GM12878 (cell line): ENCODE measurements around the gene LTN1. TPM values are rescaled to one million over a fixed set of nuclear protein-coding genes. Genes with fewer than 3 reads are reported as not detected.

Source experiments
- BMI1 ChIP-seq: fragments of 450-650 bp; IDR thresholded peaks from 2 replicates; pipeline ENCODE4 v1.6.1; 2016; ENCODE audit warnings: mild to moderate bottlenecking, moderate library complexity, borderline replicate concordance
- FOS ChIP-seq: IDR thresholded peaks from 3 replicates; pipeline ENCODE4 v1.6.1; 2011; ENCODE audit warnings: borderline replicate concordance; ENCODE audit not compliant: insufficient read length; ENCODE audit errors: extremely low read depth
- JUND ChIP-seq: IDR thresholded peaks from 2 replicates; pipeline ENCODE4 v1.6.1; 2012; ENCODE audit warnings: low read depth, mild to moderate bottlenecking, low read length, improper control_type of control experiment, moderate library complexity
- KLF5 ChIP-seq: fragments of 450-650 bp; IDR thresholded peaks from 2 replicates; pipeline ENCODE4 v1.6.1; 2014; ENCODE audit warnings: mild to moderate bottlenecking; ENCODE audit not compliant: partially characterized antibody
- MYB ChIP-seq: fragments of 150-350 bp; IDR thresholded peaks from 2 replicates; pipeline ENCODE4 v1.6.1; 2014; ENCODE audit warnings: mild to moderate bottlenecking, low read depth, low read length, borderline replicate concordance
- RAD51 ChIP-seq: fragments of 450-650 bp; IDR thresholded peaks from 2 replicates; pipeline ENCODE4 v1.6.1; 2016; ENCODE audit warnings: moderate library complexity, mild to moderate bottlenecking, inconsistent platforms
- ZNF384 ChIP-seq: IDR thresholded peaks from 2 replicates; pipeline ENCODE4 v1.6.1; 2012; ENCODE audit warnings: low read depth, mild to moderate bottlenecking, low read length, improper control_type of control experiment, borderline replicate concordance
- polyA plus RNA-seq, 11 experiments: library from polyadenylated mRNA; depleted of rRNA in 4 of 11; unstranded in 6 of 11; stranded (reverse) in 5 of 11; fragments of >200 nt; fragmentation: Nextera tagmentation in 4 of 11; fragmentation: Illumina TruSeq in 1 of 11; extraction: Ambion mirVana in 4 of 11; extraction: Trizol in 1 of 11; gene quantifications; 1 replicate in 1 of 11; 2 replicates in 10 of 11; pipeline versions ENCODE4 v1.2.1 to v1.2.3, GENCODE V29; 2011 to 2016; ENCODE audit warnings: inconsistent platforms in 2 of 11, missing spikeins in 2 of 11, low read depth in 1 of 11
- total RNA-seq, 4 experiments: library from RNA; depleted of rRNA in 3 of 4; stranded (reverse); fragments of >200 nt in 3 of 4; fragmentation: Illumina TruSeq in 1 of 4; extraction: Trizol in 1 of 4; gene quantifications; 2 replicates each; pipeline versions ENCODE4 v1.2.1 to v1.2.3, GENCODE V29; 2013 to 2021
- TF ChIP-seq, protein P1 (sequence below): IDR thresholded peaks from 2 replicates; pipeline ENCODE4 v1.6.1; 2011; ENCODE audit warnings: low read depth, mild to moderate bottlenecking, low read length, moderate library complexity, borderline replicate concordance; ENCODE audit errors: extremely low read depth
- TF ChIP-seq, protein P2 (sequence below): IDR thresholded peaks from 2 replicates; pipeline ENCODE4 v1.6.1; 2012; ENCODE audit warnings: low read length, inconsistent platforms
- TF ChIP-seq, protein P3 (sequence below): fragments of 450-650 bp; IDR thresholded peaks from 2 replicates; pipeline ENCODE4 v1.6.1; 2016; ENCODE audit warnings: mild to moderate bottlenecking
- TF ChIP-seq, protein P4 (sequence below), 3 experiments: IDR thresholded peaks in 2 of 3; conservative IDR thresholded peaks in 1 of 3; 2 replicates each; pipeline ENCODE4 v1.5.1; 2011; ENCODE audit warnings: low read depth in 3 of 3, low read length in 3 of 3, mild to moderate bottlenecking in 3 of 3, control low read depth in 2 of 3, moderate library complexity in 2 of 3, inconsistent platforms in 1 of 3, mixed read lengths in 1 of 3; ENCODE audit not compliant: control insufficient read depth in 2 of 3, insufficient read depth in 1 of 3; ENCODE audit errors: extremely low read depth in 1 of 3
- TF ChIP-seq, protein P5 (sequence below): fragments of 450-650 bp; IDR thresholded peaks from 2 replicates; pipeline ENCODE4 v1.6.1; 2016; ENCODE audit warnings: mild to moderate bottlenecking, moderate library complexity, borderline replicate concordance
- TF ChIP-seq, protein P6 (sequence below): IDR thresholded peaks from 2 replicates; pipeline ENCODE4 v1.6.1; 2011; ENCODE audit warnings: borderline replicate concordance, low read depth, mild to moderate bottlenecking, moderate library complexity, mixed read lengths, low read length; ENCODE audit not compliant: insufficient read depth; ENCODE audit errors: extremely low read length
- TF ChIP-seq, protein P7 (sequence below): fragments of 450-650 bp; conservative IDR thresholded peaks from 2 replicates; pipeline ENCODE4 v1.6.1; 2017; ENCODE audit warnings: mild to moderate bottlenecking, moderate library complexity

The LTN1 gene
- total and polyA plus RNA-seq, 10 of the 15 experiments (the other 5 are each of a cell fraction or from before 2014, with no cell fraction given) = 3.5 to 17.3 (median 12.3) TPM

DNA sequence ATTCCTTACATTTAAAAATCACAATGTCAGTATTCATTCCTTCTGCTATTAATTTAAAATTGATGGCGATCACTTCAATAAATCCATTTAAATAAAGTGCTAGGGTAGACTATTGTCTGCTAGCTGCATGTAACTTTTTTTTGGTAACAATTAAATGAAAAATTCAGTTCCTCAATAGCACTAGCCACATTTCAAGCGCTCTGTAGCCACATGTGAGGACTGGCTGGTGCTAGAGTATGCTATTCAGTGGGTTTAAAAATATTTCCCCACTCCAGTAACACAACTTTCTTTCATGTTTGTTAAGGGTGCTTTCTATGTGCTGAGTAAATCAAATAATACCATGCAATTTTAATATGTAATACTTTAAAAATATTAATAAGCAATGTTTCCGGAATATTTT lies 108.2 kb downstream of the LTN1 start (continued):
- TF ChIP-seq, protein P1, sequence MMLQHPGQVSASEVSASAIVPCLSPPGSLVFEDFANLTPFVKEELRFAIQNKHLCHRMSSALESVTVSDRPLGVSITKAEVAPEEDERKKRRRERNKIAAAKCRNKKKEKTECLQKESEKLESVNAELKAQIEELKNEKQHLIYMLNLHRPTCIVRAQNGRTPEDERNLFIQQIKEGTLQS = no peak
- TF ChIP-seq, protein P2, sequence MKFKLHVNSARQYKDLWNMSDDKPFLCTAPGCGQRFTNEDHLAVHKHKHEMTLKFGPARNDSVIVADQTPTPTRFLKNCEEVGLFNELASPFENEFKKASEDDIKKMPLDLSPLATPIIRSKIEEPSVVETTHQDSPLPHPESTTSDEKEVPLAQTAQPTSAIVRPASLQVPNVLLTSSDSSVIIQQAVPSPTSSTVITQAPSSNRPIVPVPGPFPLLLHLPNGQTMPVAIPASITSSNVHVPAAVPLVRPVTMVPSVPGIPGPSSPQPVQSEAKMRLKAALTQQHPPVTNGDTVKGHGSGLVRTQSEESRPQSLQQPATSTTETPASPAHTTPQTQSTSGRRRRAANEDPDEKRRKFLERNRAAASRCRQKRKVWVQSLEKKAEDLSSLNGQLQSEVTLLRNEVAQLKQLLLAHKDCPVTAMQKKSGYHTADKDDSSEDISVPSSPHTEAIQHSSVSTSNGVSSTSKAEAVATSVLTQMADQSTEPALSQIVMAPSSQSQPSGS = no peak
- TF ChIP-seq JUND (no peak), RAD51 (no peak), ZNF384 (no peak), BMI1 (no peak), MYB (no peak), FOS (no peak), KLF5 (no peak)
- TF ChIP-seq, protein P3, sequence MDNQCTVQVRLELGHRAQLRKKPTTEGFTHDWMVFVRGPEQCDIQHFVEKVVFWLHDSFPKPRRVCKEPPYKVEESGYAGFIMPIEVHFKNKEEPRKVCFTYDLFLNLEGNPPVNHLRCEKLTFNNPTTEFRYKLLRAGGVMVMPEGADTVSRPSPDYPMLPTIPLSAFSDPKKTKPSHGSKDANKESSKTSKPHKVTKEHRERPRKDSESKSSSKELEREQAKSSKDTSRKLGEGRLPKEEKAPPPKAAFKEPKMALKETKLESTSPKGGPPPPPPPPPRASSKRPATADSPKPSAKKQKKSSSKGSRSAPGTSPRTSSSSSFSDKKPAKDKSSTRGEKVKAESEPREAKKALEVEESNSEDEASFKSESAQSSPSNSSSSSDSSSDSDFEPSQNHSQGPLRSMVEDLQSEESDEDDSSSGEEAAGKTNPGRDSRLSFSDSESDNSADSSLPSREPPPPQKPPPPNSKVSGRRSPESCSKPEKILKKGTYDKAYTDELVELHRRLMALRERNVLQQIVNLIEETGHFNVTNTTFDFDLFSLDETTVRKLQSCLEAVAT = no peak
- TF ChIP-seq, protein P4, sequence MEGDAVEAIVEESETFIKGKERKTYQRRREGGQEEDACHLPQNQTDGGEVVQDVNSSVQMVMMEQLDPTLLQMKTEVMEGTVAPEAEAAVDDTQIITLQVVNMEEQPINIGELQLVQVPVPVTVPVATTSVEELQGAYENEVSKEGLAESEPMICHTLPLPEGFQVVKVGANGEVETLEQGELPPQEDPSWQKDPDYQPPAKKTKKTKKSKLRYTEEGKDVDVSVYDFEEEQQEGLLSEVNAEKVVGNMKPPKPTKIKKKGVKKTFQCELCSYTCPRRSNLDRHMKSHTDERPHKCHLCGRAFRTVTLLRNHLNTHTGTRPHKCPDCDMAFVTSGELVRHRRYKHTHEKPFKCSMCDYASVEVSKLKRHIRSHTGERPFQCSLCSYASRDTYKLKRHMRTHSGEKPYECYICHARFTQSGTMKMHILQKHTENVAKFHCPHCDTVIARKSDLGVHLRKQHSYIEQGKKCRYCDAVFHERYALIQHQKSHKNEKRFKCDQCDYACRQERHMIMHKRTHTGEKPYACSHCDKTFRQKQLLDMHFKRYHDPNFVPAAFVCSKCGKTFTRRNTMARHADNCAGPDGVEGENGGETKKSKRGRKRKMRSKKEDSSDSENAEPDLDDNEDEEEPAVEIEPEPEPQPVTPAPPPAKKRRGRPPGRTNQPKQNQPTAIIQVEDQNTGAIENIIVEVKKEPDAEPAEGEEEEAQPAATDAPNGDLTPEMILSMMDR (IDR thresholded peaks at IDR 0.05 in 2 of 3, conservative IDR thresholded peaks at IDR 0.05 in 1 of 3; ENCODE audit: control insufficient read depth in 2 of 3, extremely low read depth in 1 of 3, insufficient read depth in 1 of 3, low read depth in 3 of 3, low read length in 3 of 3) = no peak
- TF ChIP-seq, protein P5, sequence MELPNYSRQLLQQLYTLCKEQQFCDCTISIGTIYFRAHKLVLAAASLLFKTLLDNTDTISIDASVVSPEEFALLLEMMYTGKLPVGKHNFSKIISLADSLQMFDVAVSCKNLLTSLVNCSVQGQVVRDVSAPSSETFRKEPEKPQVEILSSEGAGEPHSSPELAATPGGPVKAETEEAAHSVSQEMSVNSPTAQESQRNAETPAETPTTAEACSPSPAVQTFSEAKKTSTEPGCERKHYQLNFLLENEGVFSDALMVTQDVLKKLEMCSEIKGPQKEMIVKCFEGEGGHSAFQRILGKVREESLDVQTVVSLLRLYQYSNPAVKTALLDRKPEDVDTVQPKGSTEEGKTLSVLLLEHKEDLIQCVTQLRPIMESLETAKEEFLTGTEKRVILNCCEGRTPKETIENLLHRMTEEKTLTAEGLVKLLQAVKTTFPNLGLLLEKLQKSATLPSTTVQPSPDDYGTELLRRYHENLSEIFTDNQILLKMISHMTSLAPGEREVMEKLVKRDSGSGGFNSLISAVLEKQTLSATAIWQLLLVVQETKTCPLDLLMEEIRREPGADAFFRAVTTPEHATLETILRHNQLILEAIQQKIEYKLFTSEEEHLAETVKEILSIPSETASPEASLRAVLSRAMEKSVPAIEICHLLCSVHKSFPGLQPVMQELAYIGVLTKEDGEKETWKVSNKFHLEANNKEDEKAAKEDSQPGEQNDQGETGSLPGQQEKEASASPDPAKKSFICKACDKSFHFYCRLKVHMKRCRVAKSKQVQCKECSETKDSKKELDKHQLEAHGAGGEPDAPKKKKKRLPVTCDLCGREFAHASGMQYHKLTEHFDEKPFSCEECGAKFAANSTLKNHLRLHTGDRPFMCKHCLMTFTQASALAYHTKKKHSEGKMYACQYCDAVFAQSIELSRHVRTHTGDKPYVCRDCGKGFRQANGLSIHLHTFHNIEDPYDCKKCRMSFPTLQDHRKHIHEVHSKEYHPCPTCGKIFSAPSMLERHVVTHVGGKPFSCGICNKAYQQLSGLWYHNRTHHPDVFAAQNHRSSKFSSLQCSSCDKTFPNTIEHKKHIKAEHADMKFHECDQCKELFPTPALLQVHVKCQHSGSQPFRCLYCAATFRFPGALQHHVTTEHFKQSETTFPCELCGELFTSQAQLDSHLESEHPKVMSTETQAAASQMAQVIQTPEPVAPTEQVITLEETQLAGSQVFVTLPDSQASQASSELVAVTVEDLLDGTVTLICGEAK = peak; percentile 32; the same call in 1 of the 2 replicates
- TF ChIP-seq, protein P6, sequence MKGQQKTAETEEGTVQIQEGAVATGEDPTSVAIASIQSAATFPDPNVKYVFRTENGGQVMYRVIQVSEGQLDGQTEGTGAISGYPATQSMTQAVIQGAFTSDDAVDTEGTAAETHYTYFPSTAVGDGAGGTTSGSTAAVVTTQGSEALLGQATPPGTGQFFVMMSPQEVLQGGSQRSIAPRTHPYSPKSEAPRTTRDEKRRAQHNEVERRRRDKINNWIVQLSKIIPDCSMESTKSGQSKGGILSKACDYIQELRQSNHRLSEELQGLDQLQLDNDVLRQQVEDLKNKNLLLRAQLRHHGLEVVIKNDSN = no peak
- TF ChIP-seq, protein P7, sequence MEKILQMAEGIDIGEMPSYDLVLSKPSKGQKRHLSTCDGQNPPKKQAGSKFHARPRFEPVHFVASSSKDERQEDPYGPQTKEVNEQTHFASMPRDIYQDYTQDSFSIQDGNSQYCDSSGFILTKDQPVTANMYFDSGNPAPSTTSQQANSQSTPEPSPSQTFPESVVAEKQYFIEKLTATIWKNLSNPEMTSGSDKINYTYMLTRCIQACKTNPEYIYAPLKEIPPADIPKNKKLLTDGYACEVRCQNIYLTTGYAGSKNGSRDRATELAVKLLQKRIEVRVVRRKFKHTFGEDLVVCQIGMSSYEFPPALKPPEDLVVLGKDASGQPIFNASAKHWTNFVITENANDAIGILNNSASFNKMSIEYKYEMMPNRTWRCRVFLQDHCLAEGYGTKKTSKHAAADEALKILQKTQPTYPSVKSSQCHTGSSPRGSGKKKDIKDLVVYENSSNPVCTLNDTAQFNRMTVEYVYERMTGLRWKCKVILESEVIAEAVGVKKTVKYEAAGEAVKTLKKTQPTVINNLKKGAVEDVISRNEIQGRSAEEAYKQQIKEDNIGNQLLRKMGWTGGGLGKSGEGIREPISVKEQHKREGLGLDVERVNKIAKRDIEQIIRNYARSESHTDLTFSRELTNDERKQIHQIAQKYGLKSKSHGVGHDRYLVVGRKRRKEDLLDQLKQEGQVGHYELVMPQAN = no peak
